ENCODE data around the gene HYDIN.
A peak's percentile ranks its signal among the peaks of the same experiment; 100 is the strongest.

Gene HYDIN

GRCh38 chr16:71246309-71246708 is 15.8 kb upstream of the HYDIN start:
- Mint-ChIP-seq H3K9me3 (no peaks in the 10 kb centered on the region), H3K4me3 (no peak overlapping the region), H3K27me3 (no peaks in the 10 kb centered on the region), H3K4me1 (no peaks in the 10 kb centered on the region), H3K27ac (no peak overlapping the region)
- ATAC-seq (no peak), DNase-seq (no peak)

GRCh38 chr16:71244521-71244920 is 14.0 kb upstream of the HYDIN start:
- ATAC-seq: no peak
- Mint-ChIP-seq H3K27ac (no peak overlapping the region), H3K4me1 (no peaks in the 10 kb centered on the region), H3K9me3 (no peaks in the 10 kb centered on the region), H3K27me3 (peaks cover 8% of the 10 kb centered on the region), H3K4me3 (no peak overlapping the region)
- DNase-seq: no peak

GRCh38 chr16:71242601-71243000 is 12.1 kb upstream of the HYDIN start:
- Mint-ChIP-seq H3K4me1 (no peaks in the 10 kb centered on the region), H3K27ac (no peak overlapping the region), H3K4me3 (no peak overlapping the region), H3K9me3 (no peaks in the 10 kb centered on the region), H3K27me3 (peaks cover 10% of the 10 kb centered on the region)
- ATAC-seq: no peak
- no peak for DNase-seq

- H3K4me3 Mint-ChIP-seq: no peak overlapping the region
- no peaks in the 10 kb centered on the region for H3K4me1 Mint-ChIP-seq
- no peak overlapping the region for H3K27ac Mint-ChIP-seq
- ATAC-seq (no peak), DNase-seq (no peak)
- no peaks in the 10 kb centered on the region for H3K9me3 Mint-ChIP-seq
- H3K27me3 Mint-ChIP-seq: peaks cover 10% of the 10 kb centered on the region
Measured at GRCh38 chr16:71242036-71242435, 11.5 kb upstream of the HYDIN start.

- peaks cover 23 to 42% of the 10 kb centered on the region in 2 donors for H3K9me3 Mint-ChIP-seq
- H3K27me3 Mint-ChIP-seq: peaks cover 25% of the 10 kb centered on the region
- no peak overlapping the region for H3K4me3 Mint-ChIP-seq
- DNase-seq (no peak), ATAC-seq (no peak)
- H3K4me1 Mint-ChIP-seq: peaks cover 7% of the 10 kb centered on the region
- H3K27ac Mint-ChIP-seq: no peak overlapping the region
Measured at GRCh38 chr16:71229344-71229743, 1.2 kb downstream of the HYDIN start.

- peaks cover 20% of the 10 kb centered on the region for H3K27me3 Mint-ChIP-seq
- DNase-seq (no peak), ATAC-seq (no peak)
- H3K27ac Mint-ChIP-seq: no peak overlapping the region
- peaks cover 7% of the 10 kb centered on the region for H3K4me1 Mint-ChIP-seq
- peaks cover 27 to 67% of the 10 kb centered on the region in 2 donors for H3K9me3 Mint-ChIP-seq
- no peak overlapping the region for H3K4me3 Mint-ChIP-seq
Measured at GRCh38 chr16:71226229-71227141, 4.0 kb downstream of the HYDIN start.

GRCh38 chr16:71225145-71225544 is 5.4 kb downstream of the HYDIN start:
- Mint-ChIP-seq H3K4me1 (peaks cover under 1% of the 10 kb centered on the region), H3K9me3 (peaks cover 27 to 57% of the 10 kb centered on the region in 2 donors), H3K4me3 (no peak overlapping the region), H3K27ac (no peak overlapping the region), H3K27me3 (peaks cover 7% of the 10 kb centered on the region)
- no peak for DNase-seq
- no peak for ATAC-seq

- no peaks in the 10 kb centered on the region for H3K4me1 Mint-ChIP-seq
- no peak for DNase-seq
- no peak for ATAC-seq
- no peak overlapping the region for H3K4me3 Mint-ChIP-seq
- no peaks in the 10 kb centered on the region for H3K27me3 Mint-ChIP-seq
- peaks cover 0 to 17% of the 10 kb centered on the region in 2 donors for H3K9me3 Mint-ChIP-seq
- no peak overlapping the region for H3K27ac Mint-ChIP-seq
Measured at GRCh38 chr16:71218306-71218963, 12.1 kb downstream of the HYDIN start.

GRCh38 chr16:71217506-71217905 is 13.0 kb downstream of the HYDIN start:
- Mint-ChIP-seq H3K27ac (no peak overlapping the region), H3K9me3 (peaks cover 0 to 8% of the 10 kb centered on the region in 2 donors), H3K27me3 (peaks cover 5% of the 10 kb centered on the region), H3K4me1 (no peaks in the 10 kb centered on the region), H3K4me3 (no peak overlapping the region)
- ATAC-seq (no peak), DNase-seq (no peak)

- Mint-ChIP-seq H3K4me1 (no peaks in the 10 kb centered on the region), H3K27ac (no peak overlapping the region), H3K9me3 (no peaks in the 10 kb centered on the region), H3K4me3 (no peak overlapping the region), H3K27me3 (peaks cover 11% of the 10 kb centered on the region)
- ATAC-seq (no peak), DNase-seq (no peak)
Measured at GRCh38 chr16:71216714-71217113, 13.8 kb downstream of the HYDIN start.

- H3K9me3 Mint-ChIP-seq: no peaks in the 10 kb centered on the region
Measured at GRCh38 chr16:71214746-71215381, 15.7 kb downstream of the HYDIN start.

GRCh38 chr16:71205482-71206131 is 24.9 kb downstream of the HYDIN start:
- Mint-ChIP-seq H3K4me1 (no peaks in the 10 kb centered on the region), H3K9me3 (peaks cover 19 to 39% of the 10 kb centered on the region in 2 donors), H3K4me3 (no peak overlapping the region), H3K27ac (no peak overlapping the region), H3K27me3 (peaks cover 41% of the 10 kb centered on the region)
- no peak for DNase-seq
- no peak for ATAC-seq

More at GRCh38 chr16:71214746-71215381, 15.7 kb downstream of the HYDIN start:
- no peaks in the 10 kb centered on the region for H3K4me1 Mint-ChIP-seq
- ATAC-seq (no peak), DNase-seq (no peak)
- H3K27ac Mint-ChIP-seq: no peak overlapping the region
- peaks cover 16% of the 10 kb centered on the region for H3K27me3 Mint-ChIP-seq
- no peak overlapping the region for H3K4me3 Mint-ChIP-seq

- Mint-ChIP-seq H3K27ac (no peak overlapping the region), H3K9me3 (peaks cover 24 to 48% of the 10 kb centered on the region in 2 donors), H3K4me3 (no peak overlapping the region), H3K27me3 (peaks cover 40% of the 10 kb centered on the region), H3K4me1 (no peaks in the 10 kb centered on the region)
- ATAC-seq (no peak), DNase-seq (no peak)
Measured at GRCh38 chr16:71203631-71204030, 26.9 kb downstream of the HYDIN start.

- H3K27ac Mint-ChIP-seq: no peak overlapping the region
- DNase-seq: no peak
- no peak for ATAC-seq
- no peaks in the 10 kb centered on the region for H3K4me1 Mint-ChIP-seq
- H3K27me3 Mint-ChIP-seq: peaks cover 19% of the 10 kb centered on the region
- H3K9me3 Mint-ChIP-seq: peaks cover 18 to 34% of the 10 kb centered on the region in 2 donors
- no peak overlapping the region for H3K4me3 Mint-ChIP-seq
Measured at GRCh38 chr16:71201556-71201955, 29.0 kb downstream of the HYDIN start.

GRCh38 chr16:71201054-71201453 is 29.5 kb downstream of the HYDIN start:
- no peaks in the 10 kb centered on the region for H3K4me1 Mint-ChIP-seq
- no peak overlapping the region for H3K4me3 Mint-ChIP-seq
- peak overlapping the region in 1 of 2 donors; percentile 40 for H3K27ac Mint-ChIP-seq
- DNase-seq (no peak), ATAC-seq (no peak)
- H3K9me3 Mint-ChIP-seq: peaks cover 13 to 29% of the 10 kb centered on the region in 2 donors
- H3K27me3 Mint-ChIP-seq: peaks cover 14% of the 10 kb centered on the region
